ENCODE results near the gene TMEM61.

DNA sequence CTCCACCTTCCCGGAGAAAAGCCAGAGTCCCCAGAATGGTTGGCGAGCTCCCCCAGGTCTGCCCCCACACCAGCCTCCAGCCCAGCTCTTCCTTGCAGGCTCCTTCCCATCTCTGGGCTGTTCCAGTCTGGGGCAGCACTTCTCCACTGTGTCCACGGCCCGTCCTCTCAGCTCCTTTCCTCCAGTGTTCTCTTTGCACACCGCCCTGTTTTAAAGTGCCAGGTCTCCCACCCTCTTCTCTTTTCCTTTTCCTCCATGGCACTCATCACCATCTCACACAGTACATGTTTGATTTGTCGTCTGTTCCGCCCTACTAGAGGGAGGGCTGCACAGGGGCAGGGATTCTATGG, 52.8 kb downstream of the TMEM61 start:
- no peak for TF ChIP-seq POLR2A (IDR thresholded peaks at IDR 0.05)
- TF ChIP-seq, protein P1, sequence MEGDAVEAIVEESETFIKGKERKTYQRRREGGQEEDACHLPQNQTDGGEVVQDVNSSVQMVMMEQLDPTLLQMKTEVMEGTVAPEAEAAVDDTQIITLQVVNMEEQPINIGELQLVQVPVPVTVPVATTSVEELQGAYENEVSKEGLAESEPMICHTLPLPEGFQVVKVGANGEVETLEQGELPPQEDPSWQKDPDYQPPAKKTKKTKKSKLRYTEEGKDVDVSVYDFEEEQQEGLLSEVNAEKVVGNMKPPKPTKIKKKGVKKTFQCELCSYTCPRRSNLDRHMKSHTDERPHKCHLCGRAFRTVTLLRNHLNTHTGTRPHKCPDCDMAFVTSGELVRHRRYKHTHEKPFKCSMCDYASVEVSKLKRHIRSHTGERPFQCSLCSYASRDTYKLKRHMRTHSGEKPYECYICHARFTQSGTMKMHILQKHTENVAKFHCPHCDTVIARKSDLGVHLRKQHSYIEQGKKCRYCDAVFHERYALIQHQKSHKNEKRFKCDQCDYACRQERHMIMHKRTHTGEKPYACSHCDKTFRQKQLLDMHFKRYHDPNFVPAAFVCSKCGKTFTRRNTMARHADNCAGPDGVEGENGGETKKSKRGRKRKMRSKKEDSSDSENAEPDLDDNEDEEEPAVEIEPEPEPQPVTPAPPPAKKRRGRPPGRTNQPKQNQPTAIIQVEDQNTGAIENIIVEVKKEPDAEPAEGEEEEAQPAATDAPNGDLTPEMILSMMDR (IDR thresholded peaks at IDR 0.05): no peak

Measured in stomach (tissue), 4 donors.